Neural cell (in vitro differentiated cells): ENCODE measurements around the gene IL12RB2. TPM values are rescaled to one million over a fixed set of nuclear protein-coding genes. Genes with fewer than 3 reads are reported as not detected.

Source experiments
- H2AFZ ChIP-seq: fragments of 200-600, 300-800 bp; sonication (generic), shearing (Covaris generic); 2 replicates; pipeline ENCODE4 v1.6.0; 2014; ENCODE audit warnings: low read depth, mild to moderate bottlenecking, antibody characterized with exemption, low read length, moderate library complexity
- H3F3A ChIP-seq: fragments of 200-600 bp; shearing (Covaris generic); 2 replicates; pipeline ENCODE4 v1.6.1; 2016; ENCODE audit warnings: mild to moderate bottlenecking, moderate library complexity, mixed read lengths, antibody characterized with exemption, low read length; ENCODE audit not compliant: insufficient read depth, poor library complexity, severe bottlenecking
- H3K27ac ChIP-seq: fragments of 200-600, 300-800 bp; sonication (generic), shearing (Covaris generic); 2 replicates; pipeline ENCODE4 v1.5.1; 2014; ENCODE audit warnings: mild to moderate bottlenecking, low read length, moderate library complexity
- H3K27me3 ChIP-seq: fragments of 300-800, 200-600 bp; sonication (generic), shearing (Covaris generic); 2 replicates; pipeline ENCODE4 v1.6.0; 2014; ENCODE audit warnings: mild to moderate bottlenecking, low read depth, low read length, moderate library complexity; ENCODE audit not compliant: insufficient read depth
- H3K36me3 ChIP-seq: fragments of 300-800, 200-600 bp; sonication (generic), shearing (Covaris generic); 2 replicates; pipeline ENCODE4 v1.5.1; 2014; ENCODE audit warnings: mild to moderate bottlenecking, antibody characterized with exemption, low read length, moderate library complexity; ENCODE audit not compliant: insufficient read depth
- H3K4me2 ChIP-seq: fragments of 300-800, 200-600 bp; sonication (generic), shearing (Covaris generic); 2 replicates; pipeline ENCODE4 v1.6.0; 2014; ENCODE audit warnings: mild to moderate bottlenecking, low read length
- H3K4me3 ChIP-seq: fragments of 300-800, 200-600 bp; sonication (generic), shearing (Covaris generic); 2 replicates; pipeline ENCODE4 v1.5.1; 2014; ENCODE audit warnings: mild to moderate bottlenecking, low read length, moderate library complexity
- H3K79me2 ChIP-seq: fragments of 200-600 bp; shearing (Covaris generic); replicated peaks from 2 replicates; pipeline ENCODE4 v1.6.0; 2014; ENCODE audit warnings: mild to moderate bottlenecking, low read length, moderate library complexity; ENCODE audit not compliant: insufficient read depth
- H3K9ac ChIP-seq: fragments of 300-800, 200-600 bp; sonication (generic), shearing (Covaris generic); 2 replicates; pipeline ENCODE4 v1.6.1; 2016; ENCODE audit warnings: mild to moderate bottlenecking, low read length, mixed read lengths
- H3K9me2 ChIP-seq: fragments of 200-600 bp; shearing (Covaris generic); 2 replicates; pipeline ENCODE4 v1.6.1; 2016; ENCODE audit warnings: mild to moderate bottlenecking, low read length, mixed read lengths; ENCODE audit not compliant: insufficient read depth
- H3K9me3 ChIP-seq: fragments of 200-600, 300-800 bp; sonication (generic), shearing (Covaris generic); 2 replicates; pipeline ENCODE4 v1.6.1; 2016; ENCODE audit warnings: mild to moderate bottlenecking, mixed run types, low read length, moderate library complexity, mixed read lengths
- H4K20me1 ChIP-seq: fragments of 200-600 bp; shearing (Covaris generic); 2 replicates; pipeline ENCODE4 v1.6.1; 2016; ENCODE audit warnings: mild to moderate bottlenecking, mixed run types; ENCODE audit not compliant: insufficient read depth
- CTCF ChIP-seq: fragments of 450-650 bp; IDR thresholded peaks from 2 replicates; pipeline ENCODE4 v1.5.1; 2014; ENCODE audit warnings: antibody characterized with exemption, mild to moderate bottlenecking, moderate library complexity; ENCODE audit not compliant: poor library complexity, severe bottlenecking
- EP300 ChIP-seq: fragments of 450-650 bp; conservative IDR thresholded peaks from 2 replicates; pipeline ENCODE4 v1.6.1; 2014; ENCODE audit warnings: antibody characterized with exemption, mild to moderate bottlenecking, moderate library complexity; ENCODE audit not compliant: poor library complexity, severe bottlenecking
- EZH2 ChIP-seq: fragments of 200-600, 300-800 bp; shearing (Covaris generic), sonication (generic); IDR thresholded peaks from 2 replicates; pipeline ENCODE4 v1.6.1; 2014; ENCODE audit warnings: antibody characterized with exemption, low read length, borderline replicate concordance, mild to moderate bottlenecking; ENCODE audit not compliant: insufficient read depth, poor library complexity, severe bottlenecking
- MXI1 ChIP-seq: fragments of 450-650 bp; conservative IDR thresholded peaks from 2 replicates; pipeline ENCODE4 v1.6.1; 2014; ENCODE audit warnings: antibody characterized with exemption, mild to moderate bottlenecking; ENCODE audit not compliant: poor library complexity, severe bottlenecking
- POLR2AphosphoS5 ChIP-seq: IDR thresholded peaks from 2 replicates; pipeline ENCODE4 v1.6.1; 2012
- RAD21 ChIP-seq: fragments of 450-650 bp; conservative IDR thresholded peaks from 2 replicates; pipeline ENCODE4 v1.6.1; 2014; ENCODE audit warnings: antibody characterized with exemption, mild to moderate bottlenecking, moderate library complexity
- REST ChIP-seq: IDR thresholded peaks from 2 replicates; pipeline ENCODE4 v1.6.1; 2012; ENCODE audit warnings: borderline replicate concordance
- SMC3 ChIP-seq: fragments of 450-650 bp; conservative IDR thresholded peaks from 2 replicates; pipeline ENCODE4 v1.6.1; 2014; ENCODE audit warnings: antibody characterized with exemption, mild to moderate bottlenecking, moderate library complexity; ENCODE audit not compliant: poor library complexity
- TAF1 ChIP-seq: IDR thresholded peaks from 2 replicates; pipeline ENCODE4 v1.6.1; 2012; ENCODE audit warnings: low read depth
- polyA plus RNA-seq: library from polyadenylated mRNA; depleted of rRNA; stranded (reverse); fragments of >200 nt; gene quantifications from 2 replicates; pipeline ENCODE4 v1.2.3, GENCODE V29; 2014

The IL12RB2 gene
- polyA plus RNA-seq, 1 donor from 2014 or later, result not detected

- peak overlapping the region; percentile 72 for H3K4me3 ChIP-seq
- H3K9me2 ChIP-seq, result no peaks in the 10 kb centered on the region
- no peaks in the 10 kb centered on the region for H3F3A ChIP-seq
- no peak overlapping the region for H2AFZ ChIP-seq
- no peaks in the 10 kb centered on the region for H3K27me3 ChIP-seq
- no peak overlapping the region for H3K27ac ChIP-seq
- H3K4me2 ChIP-seq, result peak overlapping the region; percentile 87
- H4K20me1 ChIP-seq, result peaks cover 35% of the 10 kb centered on the region
- peaks cover 8% of the 10 kb centered on the region for H3K36me3 ChIP-seq
- H3K79me2 ChIP-seq, result peaks cover 61% of the 10 kb centered on the region
- TF ChIP-seq MXI1 (no peak), CTCF (no peak), EP300 (no peak), EZH2 (no peak), REST (no peak), POLR2AphosphoS5 (no peak), RAD21 (no peak), TAF1 (no peak), SMC3 (no peak)
- H3K9me3 ChIP-seq, result no peaks in the 10 kb centered on the region
- H3K9ac ChIP-seq, result peak overlapping the region; percentile 74
Measured at GRCh38 chr1:67427947-67428346, 120.3 kb downstream of the IL12RB2 start.

GRCh38 chr1:67429011-67429527 is 121.4 kb downstream of the IL12RB2 start:
- H3K4me2 ChIP-seq, result peak overlapping the region; percentile 87
- no peaks in the 10 kb centered on the region for H3K9me3 ChIP-seq
- H3F3A ChIP-seq, result no peaks in the 10 kb centered on the region
- H3K79me2 ChIP-seq, result peaks cover 54% of the 10 kb centered on the region
- H3K27me3 ChIP-seq, result no peaks in the 10 kb centered on the region
- no peak for TF ChIP-seq REST
- no peak for TF ChIP-seq POLR2AphosphoS5
- no peak for TF ChIP-seq SMC3
- TF ChIP-seq EZH2, result no peak
- peak; percentile 99 for TF ChIP-seq MXI1
- TF ChIP-seq CTCF, result no peak
- TF ChIP-seq TAF1, result no peak
- no peak for TF ChIP-seq EP300
- TF ChIP-seq RAD21, result peak; percentile 8
- H3K27ac ChIP-seq, result peak overlapping the region; percentile 80
- peaks cover 35% of the 10 kb centered on the region for H4K20me1 ChIP-seq
- no peaks in the 10 kb centered on the region for H3K9me2 ChIP-seq
- peak overlapping the region; percentile 74 for H3K9ac ChIP-seq
- no peak overlapping the region for H2AFZ ChIP-seq
- H3K4me3 ChIP-seq, result peak overlapping the region; percentile 72
- H3K36me3 ChIP-seq, result peaks cover 8% of the 10 kb centered on the region
